PC-9 (cell line): Measurements from ENCODE around the gene PICALM.

Source experiments
- CTCF ChIP-seq: fragments of 200-600 bp; sonication (generic); conservative IDR thresholded peaks from 2 replicates; pipeline ENCODE4 v1.6.1; 2017; ENCODE audit warnings: mixed run types, antibody characterized with exemption, mild to moderate bottlenecking, moderate library complexity
- EZH2 ChIP-seq: fragments of 200-600 bp; sonication (generic); IDR thresholded peaks from 2 replicates; pipeline ENCODE4 v1.8.0; 2017; ENCODE audit warnings: antibody characterized with exemption, low read depth

DNA sequence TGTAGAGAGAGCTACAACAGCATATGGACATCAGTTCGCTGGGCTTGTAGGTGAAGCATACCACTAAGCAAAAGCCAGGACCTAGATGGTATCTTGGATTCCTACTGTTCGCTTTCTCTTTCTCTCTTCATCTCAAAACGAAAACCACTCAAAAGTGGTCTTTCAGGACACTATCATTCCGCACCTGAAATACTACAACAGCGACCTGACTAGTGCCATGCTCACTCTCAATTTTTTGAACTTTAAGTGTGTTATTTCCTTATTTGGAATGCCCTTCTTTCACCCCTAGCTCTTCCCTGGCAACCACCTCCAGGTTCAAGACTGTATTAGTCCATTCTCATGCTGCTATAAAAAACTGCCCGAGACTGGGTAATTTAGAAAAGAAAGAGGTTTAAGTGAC, 154.5 kb downstream of the PICALM start:
- no peak for TF ChIP-seq CTCF
- no peak for TF ChIP-seq EZH2
